Osteoblast (primary cell): Measurements from ENCODE around the gene FASN. TPM values are rescaled to one million over a fixed set of nuclear protein-coding genes. Genes with fewer than 3 reads are reported as not detected.
A peak's percentile ranks its signal among the peaks of the same experiment; 100 is the strongest.

Experiments used
- DNase-seq: peaks from one replicate; pipeline ENCODE4 v3.0.0; 2011; ENCODE audit warnings: low spot score, mixed read lengths; ENCODE audit not compliant: insufficient read length; ENCODE audit errors: missing footprints
- H2AFZ ChIP-seq: 2 replicates; pipeline ENCODE4 v1.6.0; 2011; ENCODE audit warnings: mild to moderate bottlenecking, low read length
- H3K27ac ChIP-seq: 2 replicates; pipeline ENCODE4 v1.5.1; 2011; ENCODE audit warnings: mild to moderate bottlenecking, low read depth, low read length, moderate library complexity
- H3K27me3 ChIP-seq: 2 replicates; pipeline ENCODE4 v1.6.0; 2012; ENCODE audit warnings: mild to moderate bottlenecking, control low read depth, inconsistent platforms, low read length, moderate library complexity; ENCODE audit not compliant: insufficient read depth
- H3K36me3 ChIP-seq: 2 replicates; pipeline ENCODE4 v1.5.1; 2011; ENCODE audit warnings: mild to moderate bottlenecking, low read length, control low read depth, moderate library complexity; ENCODE audit not compliant: insufficient read depth
- H3K4me1 ChIP-seq: 2 replicates; pipeline ENCODE4 v1.5.1; 2011; ENCODE audit warnings: mild to moderate bottlenecking, low read length, control low read depth, moderate library complexity; ENCODE audit not compliant: insufficient read depth
- H3K4me2 ChIP-seq: 2 replicates; pipeline ENCODE4 v1.6.0; 2011; ENCODE audit warnings: mild to moderate bottlenecking, low read length; ENCODE audit not compliant: insufficient read depth
- H3K4me3 ChIP-seq: fragments of 200-600 bp; sonication (generic); 3 replicates; pipeline ENCODE4 v1.5.1; 2012; ENCODE audit warnings: mild to moderate bottlenecking, low read length, inconsistent platforms; ENCODE audit not compliant: insufficient read depth
- H3K79me2 ChIP-seq: 2 replicates; pipeline ENCODE4 v1.6.0; 2012; ENCODE audit warnings: mild to moderate bottlenecking, low read length, control low read depth, inconsistent platforms; ENCODE audit not compliant: insufficient read depth
- H3K9me3 ChIP-seq: 2 replicates; pipeline ENCODE4 v1.5.1; 2011; ENCODE audit warnings: low read depth, low read length, control low read depth
- H4K20me1 ChIP-seq: 2 replicates; pipeline ENCODE4 v1.6.0; 2012; ENCODE audit warnings: mild to moderate bottlenecking, low read length, control low read depth; ENCODE audit not compliant: insufficient read depth
- CTCF ChIP-seq: IDR thresholded peaks from 2 replicates; pipeline ENCODE4 v1.5.1; 2011; ENCODE audit warnings: mild to moderate bottlenecking, low read depth, low read length, moderate library complexity; ENCODE audit errors: extremely low read depth
- total RNA-seq: library from RNA; depleted of rRNA; stranded (reverse); fragments of >200 nt; gene quantifications from 2 replicates; pipeline ENCODE4 v1.2.3, GENCODE V29; 2012

Gene FASN
- total RNA-seq, 1 donor: 142 TPM

GRCh38 chr17:82097184-82097918 is 685 bp downstream of the FASN start:
- Histone ChIP-seq H3K27me3 (no peaks in the 10 kb centered on the region), H4K20me1 (peaks cover 25% of the 10 kb centered on the region), H3K79me2 (peaks cover 37% of the 10 kb centered on the region), H3K36me3 (peaks cover 25% of the 10 kb centered on the region), H3K4me2 (peak overlapping the region; percentile 91), H3K27ac (peak overlapping the region; percentile 51), H3K4me3 (peak overlapping the region; percentile 78), H2AFZ (no peak overlapping the region), H3K4me1 (peaks cover 17% of the 10 kb centered on the region), H3K9me3 (no peaks in the 10 kb centered on the region)
- TF ChIP-seq CTCF: no peak
- peak; percentile 99 for DNase-seq

DNA sequence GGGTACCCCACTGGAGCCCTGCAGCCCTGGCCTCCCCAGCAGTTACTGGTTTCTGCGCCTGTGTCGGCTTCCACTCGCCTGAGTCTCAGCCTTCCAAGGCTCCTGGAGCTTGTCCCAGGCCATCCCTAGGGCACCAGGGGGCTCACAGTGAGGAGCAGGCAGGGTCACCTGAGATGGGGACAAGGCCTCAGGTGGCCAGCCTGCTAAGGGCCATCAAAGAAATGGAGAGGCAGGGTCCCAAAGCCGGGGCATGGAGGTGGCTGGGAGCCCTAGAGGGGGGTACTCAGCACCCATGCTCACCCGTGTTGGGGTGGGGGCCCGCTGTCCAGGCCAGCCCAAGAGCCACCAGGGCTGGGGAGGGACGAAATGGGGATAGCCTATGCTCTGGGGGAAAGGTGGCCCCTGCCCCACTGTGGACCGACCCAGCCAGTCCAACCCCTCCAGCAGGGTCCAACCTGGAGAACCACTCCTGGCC is 1.3 kb downstream of the FASN start:
- H3K27me3 ChIP-seq: no peaks in the 10 kb centered on the region
- TF ChIP-seq CTCF: no peak
- peak overlapping the region; percentile 78 for H3K4me3 ChIP-seq
- DNase-seq: peak; percentile 91
- H3K27ac ChIP-seq: peak overlapping the region; percentile 51
- peaks cover 31% of the 10 kb centered on the region for H3K36me3 ChIP-seq
- no peak overlapping the region for H2AFZ ChIP-seq
- H4K20me1 ChIP-seq: peaks cover 25% of the 10 kb centered on the region
- H3K79me2 ChIP-seq: peaks cover 37% of the 10 kb centered on the region
- H3K9me3 ChIP-seq: no peaks in the 10 kb centered on the region
- peak overlapping the region; percentile 91 for H3K4me2 ChIP-seq
- H3K4me1 ChIP-seq: peaks cover 17% of the 10 kb centered on the region

DNA sequence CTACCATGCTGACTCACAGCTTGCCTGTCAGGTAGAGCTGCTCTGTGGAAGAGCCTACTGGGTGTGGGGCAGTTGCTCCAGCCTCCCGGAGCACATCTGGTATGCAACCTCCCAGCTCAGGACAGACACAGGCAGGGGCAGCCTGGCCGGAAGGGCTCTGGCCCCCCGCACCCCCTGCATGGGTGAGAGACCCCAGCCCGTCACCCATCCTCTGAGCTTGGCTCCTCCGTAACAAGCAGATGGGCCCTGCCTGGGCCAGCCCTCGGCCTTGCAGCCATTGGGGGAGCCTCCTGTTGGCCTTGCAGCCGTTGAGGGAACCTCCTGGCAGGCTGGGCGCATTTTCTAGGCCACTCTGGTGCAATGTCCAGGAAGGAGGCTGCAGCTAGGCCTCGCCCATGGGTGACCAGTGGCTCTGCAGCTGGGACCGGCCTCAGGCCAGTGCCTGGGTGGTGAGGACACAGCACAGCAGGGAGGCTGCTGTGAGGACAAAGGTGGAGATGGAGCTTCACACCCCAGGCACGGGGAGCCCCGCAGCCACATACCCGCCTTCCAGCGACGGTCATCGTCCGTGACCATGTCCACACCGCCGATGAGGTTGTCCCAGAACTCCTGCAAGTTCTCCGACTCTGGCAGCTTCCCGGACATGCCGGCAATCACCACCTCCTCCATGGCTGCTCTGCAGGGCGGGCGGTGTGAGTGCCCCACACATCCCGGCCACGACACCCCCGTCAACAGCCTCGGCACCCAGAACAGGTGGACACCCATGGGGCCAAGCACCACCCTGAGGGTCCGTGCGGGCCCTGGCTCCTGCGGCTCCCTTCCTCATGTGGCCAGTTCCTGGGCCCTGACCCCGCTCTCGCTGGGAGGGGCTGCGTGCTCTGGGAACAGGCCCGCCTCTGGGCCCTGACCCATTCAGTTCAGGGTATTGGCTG is 2.0 kb downstream of the FASN start:
- Histone ChIP-seq H2AFZ (no peak overlapping the region), H3K79me2 (peaks cover 37% of the 10 kb centered on the region), H3K4me1 (peaks cover 17% of the 10 kb centered on the region), H3K4me3 (peak overlapping the region; percentile 78), H3K9me3 (no peaks in the 10 kb centered on the region), H3K27me3 (no peaks in the 10 kb centered on the region), H3K27ac (no peak overlapping the region), H4K20me1 (peaks cover 25% of the 10 kb centered on the region), H3K4me2 (peak overlapping the region; percentile 91), H3K36me3 (peaks cover 34% of the 10 kb centered on the region)
- no peak for TF ChIP-seq CTCF
- DNase-seq: peak; percentile 79
